Neutrophil (primary cell): ENCODE data around the gene KLF13.

ENCODE experiments used
- H3K27ac ChIP-seq: fragments of 200-600 bp; sonication (generic); 2 replicates; pipeline ENCODE4 v1.5.1; 2016; ENCODE audit warnings: mild to moderate bottlenecking, moderate library complexity
- H3K27me3 ChIP-seq: fragments of 200-600 bp; sonication (generic); 2 replicates; pipeline ENCODE4 v1.6.0; 2016; ENCODE audit warnings: mild to moderate bottlenecking
- H3K36me3 ChIP-seq: fragments of 200-600 bp; sonication (generic); 2 replicates; pipeline ENCODE4 v1.5.1; 2017
- H3K4me1 ChIP-seq, 2 experiments: fragments of 200-600 bp in 1 of 2; sonication (generic) in 1 of 2; 1 replicate in 1 of 2; 2 replicates in 1 of 2; pipeline versions ENCODE4 v1.5.1 to v1.6.1; 2013 to 2016; ENCODE audit warnings: low read depth in 1 of 2, low read length in 1 of 2, mild to moderate bottlenecking in 1 of 2, moderate library complexity in 1 of 2; ENCODE audit not compliant: control insufficient read depth in 1 of 2, insufficient read depth in 1 of 2
- H3K4me3 ChIP-seq, 2 experiments: fragments of 200-600 bp in 1 of 2; sonication (generic) in 1 of 2; 1 replicate in 1 of 2; 2 replicates in 1 of 2; pipeline ENCODE4 v1.5.1; 2013 to 2016; ENCODE audit warnings: low read depth in 1 of 2, low read length in 1 of 2, mild to moderate bottlenecking in 1 of 2, moderate library complexity in 1 of 2
- H3K9me3 ChIP-seq: fragments of 200-600 bp; sonication (generic); 2 replicates; pipeline ENCODE4 v1.5.1; 2016
- CTCF ChIP-seq: fragments of 200-600 bp; sonication (generic); IDR thresholded peaks from 2 replicates; pipeline ENCODE4 v1.5.1; 2016; ENCODE audit warnings: antibody characterized with exemption

Gene KLF13

GRCh38 chr15:31402003-31402402 is 75.4 kb downstream of the KLF13 start:
- H3K36me3 ChIP-seq: no peaks in the 10 kb centered on the region
- no peak overlapping the region for H3K27ac ChIP-seq
- no peaks in the 10 kb centered on the region for H3K9me3 ChIP-seq
- H3K4me3 ChIP-seq: no peak overlapping the region
- no peak for TF ChIP-seq CTCF
- peaks cover 3 to 6% of the 10 kb centered on the region in 2 experiments for H3K4me1 ChIP-seq
- peaks cover 7% of the 10 kb centered on the region for H3K27me3 ChIP-seq

DNA sequence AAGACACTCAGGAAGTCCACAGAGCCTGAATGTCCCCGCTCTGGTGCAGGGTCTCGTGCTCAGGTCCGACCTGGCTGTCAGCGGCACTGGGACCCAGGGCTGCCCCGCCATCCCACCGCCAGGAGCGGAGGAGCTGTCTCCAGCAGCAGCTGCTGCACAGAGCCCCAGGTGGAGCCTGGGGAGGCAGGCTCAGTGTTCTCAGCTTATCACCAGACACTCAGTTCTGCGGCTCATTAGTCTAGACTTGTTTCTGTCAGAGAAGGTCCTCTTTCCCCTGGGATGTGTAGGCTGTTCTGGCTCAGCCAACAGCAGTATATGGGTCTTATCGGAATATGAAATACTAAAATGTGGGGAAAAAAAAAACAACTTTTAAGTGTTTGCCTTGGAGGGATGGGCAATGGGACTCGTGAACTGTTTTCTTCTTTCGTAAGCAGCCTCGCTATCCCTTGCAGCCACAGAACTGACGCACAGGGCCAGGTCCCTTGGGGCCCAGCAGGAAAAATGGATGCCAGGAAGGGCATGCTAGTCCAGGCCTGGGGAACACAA is 75.9 kb downstream of the KLF13 start:
- peaks cover under 1% of the 10 kb centered on the region for H3K27me3 ChIP-seq
- TF ChIP-seq CTCF: no peak
- no peak overlapping the region for H3K4me3 ChIP-seq
- no peaks in the 10 kb centered on the region for H3K36me3 ChIP-seq
- no peak overlapping the region for H3K27ac ChIP-seq
- H3K4me1 ChIP-seq: peaks cover 0 to 4% of the 10 kb centered on the region in 2 experiments
- no peaks in the 10 kb centered on the region for H3K9me3 ChIP-seq

- no peak overlapping the region for H3K4me3 ChIP-seq
- peaks cover 5 to 9% of the 10 kb centered on the region in 2 experiments for H3K4me1 ChIP-seq
- no peak overlapping the region for H3K27ac ChIP-seq
Observed at GRCh38 chr15:31403096-31403495, 76.5 kb downstream of the KLF13 start.

DNA sequence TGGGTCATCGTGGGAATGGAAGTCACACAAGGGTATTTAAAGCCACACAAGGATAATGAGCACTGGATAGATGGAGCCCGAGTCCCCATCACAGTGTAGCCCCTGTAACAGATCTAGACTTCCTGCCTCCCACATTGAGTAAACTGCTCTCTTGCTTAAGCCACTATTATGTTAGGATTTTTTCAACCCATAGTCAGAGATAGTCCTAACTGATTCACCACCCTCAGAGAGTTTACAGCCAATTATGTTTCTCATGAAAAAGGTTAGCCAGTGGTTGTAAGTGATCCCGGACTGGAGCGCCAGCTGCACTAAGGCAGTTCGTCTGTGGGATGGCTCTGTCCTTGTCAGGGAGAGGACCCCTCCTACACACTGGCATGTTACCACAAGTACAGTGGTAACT is 77.0 kb downstream of the KLF13 start:
- Histone ChIP-seq H3K36me3 (no peaks in the 10 kb centered on the region), H3K4me1 (peaks cover 6 to 10% of the 10 kb centered on the region in 2 experiments), H3K27me3 (no peaks in the 10 kb centered on the region), H3K9me3 (no peaks in the 10 kb centered on the region), H3K4me3 (no peak overlapping the region), H3K27ac (no peak overlapping the region)
- no peak for TF ChIP-seq CTCF

More at GRCh38 chr15:31403096-31403495, 76.5 kb downstream of the KLF13 start:
- no peaks in the 10 kb centered on the region for H3K36me3 ChIP-seq
- no peaks in the 10 kb centered on the region for H3K9me3 ChIP-seq
- TF ChIP-seq CTCF: no peak
- H3K27me3 ChIP-seq: no peaks in the 10 kb centered on the region

- Histone ChIP-seq H3K4me3 (no peak overlapping the region), H3K27me3 (no peaks in the 10 kb centered on the region), H3K36me3 (no peaks in the 10 kb centered on the region), H3K9me3 (no peaks in the 10 kb centered on the region), H3K4me1 (peaks cover 6 to 10% of the 10 kb centered on the region in 2 experiments), H3K27ac (no peak overlapping the region)
- no peak for TF ChIP-seq CTCF
Observed at GRCh38 chr15:31404345-31404744, 77.7 kb downstream of the KLF13 start.
